Gastrocnemius medialis (tissue), 4 donors: ENCODE measurements around the gene DOCK7.

Source experiments
- CTCF ChIP-seq, 5 experiments: fragments of 450-650 bp in 3 of 5; fragments of 200-600 bp in 2 of 5; sonication (generic) in 2 of 5; IDR thresholded peaks in 4 of 5; conservative IDR thresholded peaks in 1 of 5; 1 replicate in 4 of 5; 2 replicates in 1 of 5; pipeline ENCODE4 v1.5.1; 2016 to 2019; ENCODE audit warnings: antibody characterized with exemption in 5 of 5, mild to moderate bottlenecking in 3 of 5, moderate library complexity in 3 of 5
- POLR2A ChIP-seq, 2 donors: fragments of 450-650 bp; IDR thresholded peaks; one replicate each; pipeline ENCODE4 v1.6.1; 2017; ENCODE audit warnings: antibody characterized with exemption in 2 of 2, mild to moderate bottlenecking in 2 of 2, moderate library complexity in 2 of 2

DNA sequence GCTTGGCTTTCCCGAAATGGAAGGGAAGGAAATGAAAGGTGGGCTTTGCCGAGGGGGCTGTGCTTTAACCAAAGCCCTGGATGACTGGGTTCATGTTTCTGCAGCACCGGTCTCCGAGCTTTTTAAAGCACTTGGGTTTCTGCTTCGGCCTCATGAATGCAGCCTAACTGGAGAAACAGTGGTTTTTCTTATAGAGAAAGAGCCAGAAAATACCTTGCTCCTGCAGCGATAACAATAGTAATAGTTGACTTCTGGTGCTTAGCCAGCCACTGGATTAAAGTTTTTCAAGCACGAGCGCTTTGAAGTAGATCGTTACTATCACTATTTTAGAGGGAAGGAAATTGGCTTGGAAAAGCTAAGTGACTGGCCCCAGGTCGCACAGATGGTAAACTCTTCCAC is 500 bp upstream of the DOCK7 start:
- TF ChIP-seq CTCF (IDR thresholded peaks at IDR 0.05 in 4 of 5, conservative IDR thresholded peaks at IDR 0.05 in 1 of 5) (no peak), POLR2A (IDR thresholded peaks at IDR 0.05) (no peak)
